Lung (tissue), 12 donors: ENCODE results near the gene PDCL3. TPM values are rescaled to one million over a fixed set of nuclear protein-coding genes. Genes with fewer than 3 reads are reported as not detected.
A peak's percentile ranks its signal among the peaks of the same experiment; 100 is the strongest.

Experiments used
- ATAC-seq: fragments of 200-7000 bp; cut with Tn5 transposase; one replicate; pipeline ENCODE4 v1.9.1; 2020; ENCODE audit warnings: moderate number of reproducible peaks; ENCODE audit not compliant: insufficient read depth, low FRiP score
- DNase-seq, 3 donors: peaks; one replicate each; pipeline ENCODE4 v3.0.0-alpha.2; 2013 to 2017
- H3K27ac ChIP-seq, 2 donors: one replicate each; pipeline ENCODE4 v1.5.1; 2013; ENCODE audit warnings: mild to moderate bottlenecking in 2 of 2, moderate library complexity in 2 of 2, control low read depth in 1 of 2, inconsistent platforms in 1 of 2, low read depth in 1 of 2, low read length in 1 of 2
- H3K27me3 ChIP-seq, 3 donors: one replicate each; pipeline ENCODE4 v1.5.1; 2013; ENCODE audit warnings: low read length in 2 of 3; ENCODE audit not compliant: control insufficient read depth in 3 of 3, insufficient read depth in 3 of 3
- H3K36me3 ChIP-seq, 4 donors: one replicate each; pipeline ENCODE4 v1.5.1; 2013; ENCODE audit warnings: low read length in 4 of 4, mild to moderate bottlenecking in 1 of 4, moderate library complexity in 1 of 4; ENCODE audit not compliant: control insufficient read depth in 4 of 4, insufficient read depth in 4 of 4
- H3K4me1 ChIP-seq, 5 donors: one replicate each; pipeline ENCODE4 v1.5.1; 2013; ENCODE audit warnings: low read length in 5 of 5, mild to moderate bottlenecking in 2 of 5, moderate library complexity in 1 of 5; ENCODE audit not compliant: control insufficient read depth in 5 of 5, insufficient read depth in 5 of 5
- H3K4me3 ChIP-seq: one replicate; pipeline ENCODE4 v1.5.1; 2013; ENCODE audit warnings: mild to moderate bottlenecking, control low read depth, moderate library complexity
- H3K9ac ChIP-seq, 2 donors: one replicate each; pipeline ENCODE4 v1.5.1; 2013; ENCODE audit warnings: low read length in 2 of 2, control low read depth in 1 of 2; ENCODE audit not compliant: insufficient read depth in 1 of 2
- H3K9me3 ChIP-seq, 4 donors: one replicate each; pipeline ENCODE4 v1.5.1; 2013; ENCODE audit warnings: low read length in 3 of 4, mild to moderate bottlenecking in 1 of 4, moderate library complexity in 1 of 4; ENCODE audit not compliant: control insufficient read depth in 4 of 4, insufficient read depth in 3 of 4
- WGBS, 2 donors: extraction: QIAGEN DNeasy Blood & Tissue Kit; methylation state at CpG; one replicate each; pipeline ENCODE4 v1.1.7; 2013; 5-methylcytosine and 5-hydroxymethylcytosine counted together
- polyA plus RNA-seq, 2 donors: library from polyadenylated mRNA; stranded (reverse); fragments of 200-250 nt; gene quantifications; one replicate each; pipeline ENCODE4 v1.2.1, GENCODE V29; 2013
- total RNA-seq, 2 donors: library from RNA; depleted of rRNA in 1 of 2; stranded (reverse); fragments of >200 nt in 1 of 2; gene quantifications; one replicate each; pipeline ENCODE4 v1.2.1, GENCODE V29; 2014 to 2021
- TF ChIP-seq, protein P1 (sequence below): IDR thresholded peaks from 2 replicates; pipeline ENCODE4 v1.5.1; 2012; ENCODE audit warnings: mild to moderate bottlenecking; ENCODE audit errors: control extremely low read depth, extremely low read depth
- donor health status: control.
- donor health status: control.
- donor health status: Bipolar disorder and iron deficiency.
- donor health status: healthy.
- donor health status: DM: yes; HTN: yes; CAD: no.

Gene PDCL3
- total and polyA plus RNA-seq, 4 donors = 8.2 to 29.9 (median 23.2) TPM

DNA sequence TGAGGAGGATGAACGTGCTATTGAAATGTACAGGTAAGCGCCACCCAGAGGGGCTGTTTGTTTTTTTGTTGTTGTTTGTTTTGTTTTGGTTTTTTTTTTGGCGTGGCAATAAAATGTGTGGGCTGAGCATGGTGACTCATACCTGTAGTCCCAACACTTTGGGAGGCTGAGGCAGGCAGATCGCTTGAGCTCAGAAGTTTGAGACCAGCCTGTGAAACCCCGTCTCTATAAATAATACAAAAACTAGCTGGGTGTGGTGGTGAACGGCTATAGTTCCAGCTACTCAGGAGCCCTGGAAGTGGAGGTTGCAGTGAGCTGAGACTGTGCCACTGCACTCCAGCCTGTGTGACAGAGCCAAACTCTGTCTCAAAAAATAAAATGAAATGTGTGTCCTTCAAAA, 6.2 kb downstream of the PDCL3 start:
- Histone ChIP-seq H3K4me1 (peaks cover 0 to 1% (median 0%) of the 10 kb centered on the region in 5 donors), H3K36me3 (peaks cover 13 to 21% (median 16%) of the 10 kb centered on the region in 4 donors), H3K9me3 (no peaks in the 10 kb centered on the region), H3K4me3 (no peak overlapping the region), H3K9ac (no peak overlapping the region), H3K27ac (no peak overlapping the region), H3K27me3 (no peaks in the 10 kb centered on the region)
- ATAC-seq (no peak), DNase-seq (no peak)
- WGBS, 2 donors = 88 to 92% methylated on average over 6 of the region's 6 CpGs
- TF ChIP-seq, protein P1, sequence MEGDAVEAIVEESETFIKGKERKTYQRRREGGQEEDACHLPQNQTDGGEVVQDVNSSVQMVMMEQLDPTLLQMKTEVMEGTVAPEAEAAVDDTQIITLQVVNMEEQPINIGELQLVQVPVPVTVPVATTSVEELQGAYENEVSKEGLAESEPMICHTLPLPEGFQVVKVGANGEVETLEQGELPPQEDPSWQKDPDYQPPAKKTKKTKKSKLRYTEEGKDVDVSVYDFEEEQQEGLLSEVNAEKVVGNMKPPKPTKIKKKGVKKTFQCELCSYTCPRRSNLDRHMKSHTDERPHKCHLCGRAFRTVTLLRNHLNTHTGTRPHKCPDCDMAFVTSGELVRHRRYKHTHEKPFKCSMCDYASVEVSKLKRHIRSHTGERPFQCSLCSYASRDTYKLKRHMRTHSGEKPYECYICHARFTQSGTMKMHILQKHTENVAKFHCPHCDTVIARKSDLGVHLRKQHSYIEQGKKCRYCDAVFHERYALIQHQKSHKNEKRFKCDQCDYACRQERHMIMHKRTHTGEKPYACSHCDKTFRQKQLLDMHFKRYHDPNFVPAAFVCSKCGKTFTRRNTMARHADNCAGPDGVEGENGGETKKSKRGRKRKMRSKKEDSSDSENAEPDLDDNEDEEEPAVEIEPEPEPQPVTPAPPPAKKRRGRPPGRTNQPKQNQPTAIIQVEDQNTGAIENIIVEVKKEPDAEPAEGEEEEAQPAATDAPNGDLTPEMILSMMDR = no peak

DNA sequence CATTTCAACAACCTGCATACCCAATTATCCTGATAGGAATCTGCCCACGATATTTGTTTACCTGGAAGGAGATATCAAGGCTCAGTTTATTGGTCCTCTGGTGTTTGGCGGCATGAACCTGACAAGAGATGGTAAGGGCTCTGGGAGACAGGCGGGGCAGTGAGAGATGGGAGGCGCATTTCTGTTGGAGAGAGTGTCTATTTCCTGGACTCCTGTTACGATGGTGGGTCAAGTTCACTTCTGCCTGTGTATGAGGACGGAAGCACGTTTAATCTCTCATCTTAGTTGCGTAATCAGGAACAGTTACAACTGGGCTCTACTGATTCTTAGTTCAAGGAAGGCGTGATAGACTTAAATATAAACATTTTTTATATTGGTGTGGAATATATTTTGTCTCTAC, 8.9 kb downstream of the PDCL3 start:
- no peaks in the 10 kb centered on the region for H3K4me1 ChIP-seq
- TF ChIP-seq, protein P1 = no peak
- peaks cover 12 to 22% (median 18%) of the 10 kb centered on the region in 4 donors for H3K36me3 ChIP-seq
- peak overlapping the region in 1 of 2 donors; percentile 39 for H3K27ac ChIP-seq
- 34 to 47% methylated on average over 9 of the region's 9 CpGs for WGBS, 2 donors
- no peak overlapping the region for H3K9ac ChIP-seq
- no peaks in the 10 kb centered on the region for H3K27me3 ChIP-seq
- peak in 1 of 3 donors; percentile 41 for DNase-seq
- H3K9me3 ChIP-seq = no peaks in the 10 kb centered on the region
- H3K4me3 ChIP-seq = no peak overlapping the region
- ATAC-seq = no peak

DNA sequence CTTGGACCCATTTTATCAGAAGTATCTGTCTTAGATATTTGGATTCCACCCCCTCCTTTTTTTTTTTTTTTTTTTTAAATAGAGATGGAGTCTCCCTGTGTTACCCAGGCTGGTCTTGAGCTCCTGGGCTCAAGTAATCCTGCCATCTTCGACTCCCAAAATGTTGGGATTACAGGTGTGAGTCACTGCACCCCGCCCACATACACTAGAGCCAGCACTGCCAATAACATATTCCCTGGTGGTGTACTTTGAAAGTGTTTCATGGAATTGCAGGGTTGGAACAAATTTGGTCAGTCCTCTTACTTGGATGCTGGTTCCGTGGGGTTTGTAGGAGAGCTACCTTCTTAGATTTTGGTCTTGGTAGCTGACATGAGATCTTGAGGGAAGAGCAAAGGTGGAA, 15.0 kb downstream of the PDCL3 start:
- 96 to 99% methylated on average over 3 of the region's 3 CpGs for WGBS, 2 donors
- ATAC-seq = no peak
- Histone ChIP-seq H3K27ac (no peak overlapping the region), H3K4me1 (peaks cover 0 to 5% (median 0%) of the 10 kb centered on the region in 5 donors), H3K4me3 (no peak overlapping the region), H3K36me3 (peaks cover 5 to 15% (median 6%) of the 10 kb centered on the region in 4 donors), H3K9ac (no peak overlapping the region), H3K27me3 (no peaks in the 10 kb centered on the region), H3K9me3 (no peaks in the 10 kb centered on the region)
- no peak for DNase-seq
- TF ChIP-seq, protein P1 = no peak
